Measurements from ENCODE around the gene CDC5L.

DNA sequence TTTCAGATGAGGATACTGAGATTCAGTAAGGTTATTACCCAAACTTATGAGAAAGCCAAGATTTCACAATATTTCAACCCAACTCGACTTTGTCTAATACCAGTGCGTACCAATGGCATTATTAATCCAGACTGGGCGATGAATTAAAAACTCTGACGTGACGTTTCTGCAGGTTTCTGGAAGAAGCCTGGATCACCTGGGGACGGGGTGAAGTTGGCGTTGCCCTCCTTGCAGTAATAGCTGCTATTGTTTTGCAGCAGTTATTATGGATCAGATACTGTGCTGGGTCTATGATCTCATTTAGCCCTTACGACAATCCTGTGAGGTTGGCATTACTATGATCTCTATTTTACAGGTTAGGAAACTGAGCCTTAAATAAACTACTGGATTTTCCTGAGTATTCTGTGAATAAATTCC lies 569 bp upstream of the CDC5L start:
- TF ChIP-seq YY1 (IDR thresholded peaks at IDR 0.05; ENCODE audit: insufficient read depth, insufficient read length) = no peak
- TF ChIP-seq ZNF274 (IDR thresholded peaks at IDR 0.05; ENCODE audit: low read depth, low read length) = no peak
- TF ChIP-seq SUZ12 (IDR thresholded peaks at IDR 0.05; ENCODE audit: extremely low read depth, insufficient read depth, insufficient read length) = no peak
